H1 (cell line): ENCODE measurements around the gene ADGRV1. TPM values are rescaled to one million over a fixed set of nuclear protein-coding genes. Genes with fewer than 3 reads are reported as not detected.

Experiments
- CTCF ChIA-PET: fragments of 300-600 bp; sonication (Branson Sonifier 250); formaldehyde crosslinking; loops from one replicate; lab custom pipeline; 2021; ENCODE audit not compliant: partially characterized antibody; lab: Charles Lee
- POLR2A ChIA-PET: fragments of 300-600 bp; sonication (Branson Sonifier 250); formaldehyde crosslinking; loops from one replicate; lab custom pipeline; 2021; ENCODE audit warnings: inconsistent platforms; ENCODE audit not compliant: partially characterized antibody; lab: Charles Lee
- DNase-seq, 2 experiments: peaks; one replicate each; pipeline versions ENCODE4 v3.0.0 to v3.0.0-alpha.2; 2010 to 2022; ENCODE audit warnings: low spot score in 2 of 2, low read depth in 1 of 2, mixed read lengths in 1 of 2
- FAIRE-seq: peaks from 2 replicates; lab custom pipeline; 2011; peaks lifted over from hg19 to GRCh38; lab: Jason Lieb, UNC
- H2AFZ ChIP-seq: 2 replicates; pipeline ENCODE4 v1.8.1; 2012; ENCODE audit warnings: low read length, inconsistent platforms
- H2AK5ac ChIP-seq: 2 replicates; pipeline ENCODE4 v1.6.1; 2013; ENCODE audit warnings: low read depth, low read length
- H2BK120ac ChIP-seq: replicated peaks from 2 replicates; pipeline ENCODE3; 2013; ENCODE audit warnings: low read depth, low read length, inconsistent platforms
- H2BK12ac ChIP-seq: 2 replicates; pipeline ENCODE4 v1.6.1; 2013; ENCODE audit warnings: low read depth, low read length
- H2BK15ac ChIP-seq: 2 replicates; pipeline ENCODE4 v1.6.1; 2013; ENCODE audit warnings: low read length
- H2BK20ac ChIP-seq: 2 replicates; pipeline ENCODE4 v1.6.1; 2013; ENCODE audit warnings: low read length
- H2BK5ac ChIP-seq: 2 replicates; pipeline ENCODE4 v1.6.1; 2013; ENCODE audit warnings: low read depth, low read length
- H3K14ac ChIP-seq: 2 replicates; pipeline ENCODE4 v1.6.1; 2013; ENCODE audit warnings: inconsistent platforms; ENCODE audit not compliant: insufficient read length
- H3K18ac ChIP-seq: 2 replicates; pipeline ENCODE4 v1.6.1; 2013; ENCODE audit warnings: low read length; ENCODE audit errors: extremely low read depth
- H3K23ac ChIP-seq: 2 replicates; pipeline ENCODE4 v1.6.1; 2013; ENCODE audit warnings: inconsistent platforms; ENCODE audit not compliant: insufficient read length
- H3K23me2 ChIP-seq: 2 replicates; pipeline ENCODE4 v1.6.1; 2013; ENCODE audit warnings: low read depth, low read length
- H3K27ac ChIP-seq: 2 replicates; pipeline ENCODE4 v1.6.1; 2011; ENCODE audit warnings: low read depth, low read length, inconsistent platforms
- H3K27me3 ChIP-seq, 4 experiments: replicated peaks in 1 of 4; 1 replicate in 1 of 4; 2 replicates in 3 of 4; pipeline versions ENCODE4 v1.6.1 to v1.8.1; 2011 to 2013; ENCODE audit warnings: low read length in 3 of 4, mild to moderate bottlenecking in 3 of 4, inconsistent platforms in 2 of 4, mixed read lengths in 2 of 4, moderate library complexity in 1 of 4; ENCODE audit not compliant: control insufficient read depth in 3 of 4, insufficient read depth in 3 of 4; ENCODE audit errors: extremely low read depth in 1 of 4
- H3K36me3 ChIP-seq, 4 experiments: 2 replicates each; pipeline versions ENCODE4 v1.6.1 to v1.8.1; 2011 to 2013; ENCODE audit warnings: mild to moderate bottlenecking in 4 of 4, low read length in 3 of 4, moderate library complexity in 2 of 4, control low read depth in 1 of 4, inconsistent platforms in 1 of 4; ENCODE audit not compliant: insufficient read depth in 4 of 4, control insufficient read depth in 2 of 4
- H3K4ac ChIP-seq: replicated peaks from 2 replicates; pipeline ENCODE3; 2013; ENCODE audit warnings: low read length, low read depth, mixed read lengths, inconsistent platforms; ENCODE audit not compliant: insufficient read length
- H3K4me1 ChIP-seq, 4 experiments: replicated peaks in 1 of 4; 1 replicate in 1 of 4; 2 replicates in 3 of 4; pipeline versions ENCODE4 v1.6.1 to v1.8.1; 2011 to 2013; ENCODE audit warnings: low read length in 3 of 4, inconsistent platforms in 2 of 4, mixed read lengths in 1 of 4; ENCODE audit not compliant: insufficient read depth in 4 of 4, control insufficient read depth in 3 of 4
- H3K4me2 ChIP-seq, 2 experiments: 2 replicates each; pipeline versions ENCODE4 v1.6.1 to v1.8.1; 2011 to 2013; ENCODE audit warnings: low read depth in 2 of 2, low read length in 2 of 2, control low read depth in 1 of 2, inconsistent platforms in 1 of 2, mild to moderate bottlenecking in 1 of 2; ENCODE audit not compliant: insufficient read depth in 1 of 2
- H3K4me3 ChIP-seq, 4 experiments: fragments of 200-600, 300-600 bp in 1 of 4; sonication (generic), shearing (Covaris generic), sonication (Bioruptor Twin) in 1 of 4; 2 replicates each; pipeline versions ENCODE4 v1.5.1 to v1.8.1; 2011 to 2016; ENCODE audit warnings: low read length in 4 of 4, low read depth in 3 of 4, control low read depth in 2 of 4, inconsistent platforms in 2 of 4, mild to moderate bottlenecking in 2 of 4, mixed read lengths in 1 of 4, moderate library complexity in 1 of 4; ENCODE audit not compliant: insufficient read depth in 2 of 4; ENCODE audit errors: extremely low read depth in 1 of 4
- H3K56ac ChIP-seq: replicated peaks from 2 replicates; pipeline ENCODE3; 2013; ENCODE audit warnings: low read depth, mild to moderate bottlenecking, mixed read lengths, low read length, inconsistent platforms; ENCODE audit not compliant: insufficient read length
- H3K79me1 ChIP-seq: 2 replicates; pipeline ENCODE4 v1.6.1; 2013; ENCODE audit warnings: low read depth, low read length, control low read depth
- H3K79me2 ChIP-seq, 2 experiments: 2 replicates each; pipeline versions ENCODE4 v1.6.1 to v1.8.1; 2012 to 2013; ENCODE audit warnings: low read length in 2 of 2, mild to moderate bottlenecking in 2 of 2, inconsistent platforms in 1 of 2; ENCODE audit not compliant: insufficient read depth in 2 of 2, control insufficient read depth in 1 of 2
- H3K9ac ChIP-seq, 4 experiments: replicated peaks in 1 of 4; 1 replicate in 1 of 4; 2 replicates in 3 of 4; pipeline versions ENCODE4 v1.6.1 to v1.8.1; 2011 to 2013; ENCODE audit warnings: low read depth in 3 of 4, low read length in 3 of 4, control low read depth in 2 of 4, mild to moderate bottlenecking in 2 of 4, moderate library complexity in 2 of 4, inconsistent platforms in 1 of 4; ENCODE audit errors: extremely low read depth in 1 of 4
- H3K9me3 ChIP-seq, 2 experiments: 2 replicates each; pipeline versions ENCODE4 v1.6.1 to v1.8.1; 2012 to 2013; ENCODE audit warnings: mild to moderate bottlenecking in 2 of 2, moderate library complexity in 2 of 2, control low read depth in 1 of 2, inconsistent platforms in 1 of 2, low read depth in 1 of 2, low read length in 1 of 2, mixed read lengths in 1 of 2; ENCODE audit not compliant: insufficient read depth in 2 of 2
- H4K20me1 ChIP-seq, 2 experiments: replicated peaks in 1 of 2; 2 replicates each; pipeline versions ENCODE3 to v1.8.1; 2011 to 2013; ENCODE audit warnings: inconsistent platforms in 2 of 2, low read length in 2 of 2, mild to moderate bottlenecking in 1 of 2; ENCODE audit not compliant: insufficient read depth in 2 of 2, control insufficient read depth in 1 of 2
- H4K5ac ChIP-seq: 2 replicates; pipeline ENCODE4 v1.6.1; 2013; ENCODE audit warnings: low read length, low read depth, mixed read lengths, inconsistent platforms; ENCODE audit not compliant: insufficient read length
- H4K8ac ChIP-seq: 2 replicates; pipeline ENCODE4 v1.8.0; 2013; ENCODE audit warnings: mild to moderate bottlenecking, moderate library complexity, low read length, inconsistent platforms; ENCODE audit not compliant: insufficient read depth; ENCODE audit errors: extremely low read depth
- H4K91ac ChIP-seq: replicated peaks from 2 replicates; pipeline ENCODE3; 2013; ENCODE audit warnings: low read length, mixed read lengths, inconsistent platforms; ENCODE audit not compliant: insufficient read length
- ATF2 ChIP-seq: IDR thresholded peaks from 2 replicates; pipeline ENCODE4 v1.6.1; 2012; ENCODE audit warnings: low read length, inconsistent platforms
- BRCA1 ChIP-seq: IDR thresholded peaks from 2 replicates; pipeline ENCODE4 v1.6.1; 2012; ENCODE audit warnings: low read depth, low read length, improper control_type of control experiment
- HDAC2 ChIP-seq, 2 experiments: fragments of 300-600 bp in 1 of 2; sonication (generic) in 1 of 2; IDR thresholded peaks; 2 replicates each; pipeline ENCODE4 v1.6.1; 2011 to 2012; ENCODE audit warnings: low read depth in 2 of 2, low read length in 2 of 2, mild to moderate bottlenecking in 2 of 2, moderate library complexity in 2 of 2, borderline replicate concordance in 1 of 2, inconsistent platforms in 1 of 2
- SIX5 ChIP-seq: IDR thresholded peaks from 2 replicates; pipeline ENCODE4 v1.6.1; 2011; ENCODE audit warnings: mild to moderate bottlenecking, low read depth, low read length
- SP1 ChIP-seq: IDR thresholded peaks from 2 replicates; pipeline ENCODE4 v1.6.1; 2011; ENCODE audit warnings: low read depth, low read length
- TAF1 ChIP-seq: IDR thresholded peaks from 2 replicates; pipeline ENCODE4 v1.6.1; 2011; ENCODE audit warnings: mild to moderate bottlenecking, low read depth, low read length
- USF2 ChIP-seq: IDR thresholded peaks from 2 replicates; pipeline ENCODE4 v1.6.1; 2011; ENCODE audit warnings: low read length, improper control_type of control experiment
- WGBS, 2 experiments: shearing (Covaris generic) in 1 of 2; methylation state at CpG; one replicate each; pipeline versions ENCODE4 v1.1.6 to v1.1.7; 2013 to 2015; ENCODE audit warnings: low lambda C conversion rate in 2 of 2, mixed read lengths in 2 of 2, inconsistent platforms in 1 of 2, low coverage in 1 of 2, missing lambda C conversion rate in 1 of 2; ENCODE audit not compliant: insufficient replicate concordance in 2 of 2, insufficient coverage in 1 of 2, insufficient read length in 1 of 2; ENCODE audit errors: extremely low coverage in 1 of 2, missing lambda C conversion rate in 1 of 2; 5-methylcytosine and 5-hydroxymethylcytosine counted together
- polyA plus RNA-seq, 7 experiments: library from polyadenylated mRNA; depleted of rRNA in 3 of 7; stranded (reverse) in 5 of 7; unstranded in 2 of 7; fragments of >200 nt in 5 of 7; fragments of 200-250 nt in 2 of 7; gene quantifications; 1 replicate in 5 of 7; 2 replicates in 1 of 7; 4 replicates in 1 of 7; pipeline versions ENCODE4 v1.2.1 to v1.2.3, GENCODE V29; 2011 to 2013; ENCODE audit warnings: missing spikeins in 2 of 7, mixed read lengths in 2 of 7
- total RNA-seq: library from RNA; stranded (reverse); fragmentation: NEBNext Ultra II Directional; extraction: Animal tissue kit (Norgen Biotek cat#: 25700); gene quantifications from 2 replicates; pipeline ENCODE4 v1.2.1, GENCODE V29; 2021
- TF ChIP-seq, protein P1 (sequence below), 3 experiments: IDR thresholded peaks; 1 replicate in 2 of 3; 2 replicates in 1 of 3; pipeline versions ENCODE4 v1.5.1 to v1.6.1; 2011; ENCODE audit warnings: low read length in 3 of 3, mild to moderate bottlenecking in 3 of 3, inconsistent platforms in 2 of 3, low read depth in 1 of 3, moderate library complexity in 1 of 3; ENCODE audit not compliant: insufficient read depth in 1 of 3; ENCODE audit errors: control extremely low read depth in 1 of 3

Gene ADGRV1
- total and polyA plus RNA-seq, 2 of the 8 experiments (the other 6 are each of a cell fraction or from before 2014, with no cell fraction given), result 53.1 to 62.2 TPM

DNA sequence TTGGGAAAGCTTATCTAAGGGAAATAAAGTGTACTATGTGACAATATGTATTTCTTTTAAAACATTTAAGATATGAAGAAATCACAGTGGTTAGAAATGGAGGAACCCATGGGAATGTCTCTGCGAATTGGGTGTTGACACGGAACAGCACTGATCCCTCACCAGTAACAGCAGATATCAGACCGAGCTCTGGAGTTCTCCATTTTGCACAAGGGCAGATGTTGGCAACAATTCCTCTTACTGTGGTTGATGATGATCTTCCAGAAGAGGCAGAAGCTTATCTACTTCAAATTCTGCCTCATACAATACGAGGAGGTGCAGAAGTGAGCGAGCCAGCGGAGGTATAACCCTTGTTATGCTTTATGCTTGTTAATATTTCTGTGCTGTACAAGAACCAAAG is 69.9 kb downstream of the ADGRV1 start:
- CTCF ChIA-PET, result interaction anchor here (0.6 kb wide), 1 partner anchor 1453 kb away, joined by 4 read pairs; no protein-coding TSS in a partner anchor
- Histone ChIP-seq H3K18ac (no peak overlapping the region), H3K36me3 (peaks cover 4 to 61% (median 25%) of the 10 kb centered on the region in 4 experiments; a peak in 7 of 8 replicates), H3K27me3 (no peaks in the 10 kb centered on the region), H3K4me3 (no peak overlapping the region), H3K9ac (no peak overlapping the region), H4K8ac (no peak overlapping the region), H3K79me1 (no peaks in the 10 kb centered on the region), H3K23ac (no peak overlapping the region), H3K9me3 (no peaks in the 10 kb centered on the region), H3K14ac (no peak overlapping the region), H2AFZ (no peak overlapping the region), H4K20me1 (peaks cover 1 to 4% of the 10 kb centered on the region in 2 experiments), H3K27ac (no peak overlapping the region), H4K5ac (no peak overlapping the region), H2BK12ac (no peak overlapping the region), H2BK5ac (no peak overlapping the region), H4K91ac (no peak overlapping the region), H3K4ac (no peak overlapping the region), H2AK5ac (no peak overlapping the region), H2BK120ac (no peak overlapping the region), H2BK20ac (no peak overlapping the region), H3K79me2 (0 out of 4 replicates have a peak, but pooled peaks cover 0 to 3% of the 10 kb centered on the region in 2 experiments), H3K56ac (no peak overlapping the region), H2BK15ac (no peak overlapping the region), H3K4me1 (peaks cover 0 to 4% (median 0%) of the 10 kb centered on the region in 4 experiments; a peak in 2 of 7 replicates), H3K4me2 (no peak overlapping the region), H3K23me2 (no peaks in the 10 kb centered on the region)
- 95% methylated on average over 6 of the region's 6 CpGs; no CpG with 5 or more reads in 1 of the 2 experiments for WGBS, 2 experiments
- no peak for FAIRE-seq
- DNase-seq, result no peak
- POLR2A ChIA-PET, result no interaction called here
- TF ChIP-seq, protein P1, sequence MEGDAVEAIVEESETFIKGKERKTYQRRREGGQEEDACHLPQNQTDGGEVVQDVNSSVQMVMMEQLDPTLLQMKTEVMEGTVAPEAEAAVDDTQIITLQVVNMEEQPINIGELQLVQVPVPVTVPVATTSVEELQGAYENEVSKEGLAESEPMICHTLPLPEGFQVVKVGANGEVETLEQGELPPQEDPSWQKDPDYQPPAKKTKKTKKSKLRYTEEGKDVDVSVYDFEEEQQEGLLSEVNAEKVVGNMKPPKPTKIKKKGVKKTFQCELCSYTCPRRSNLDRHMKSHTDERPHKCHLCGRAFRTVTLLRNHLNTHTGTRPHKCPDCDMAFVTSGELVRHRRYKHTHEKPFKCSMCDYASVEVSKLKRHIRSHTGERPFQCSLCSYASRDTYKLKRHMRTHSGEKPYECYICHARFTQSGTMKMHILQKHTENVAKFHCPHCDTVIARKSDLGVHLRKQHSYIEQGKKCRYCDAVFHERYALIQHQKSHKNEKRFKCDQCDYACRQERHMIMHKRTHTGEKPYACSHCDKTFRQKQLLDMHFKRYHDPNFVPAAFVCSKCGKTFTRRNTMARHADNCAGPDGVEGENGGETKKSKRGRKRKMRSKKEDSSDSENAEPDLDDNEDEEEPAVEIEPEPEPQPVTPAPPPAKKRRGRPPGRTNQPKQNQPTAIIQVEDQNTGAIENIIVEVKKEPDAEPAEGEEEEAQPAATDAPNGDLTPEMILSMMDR (IDR thresholded peaks at IDR 0.05; ENCODE audit: control extremely low read depth in 1 of 3, insufficient read depth in 1 of 3, low read depth in 1 of 3, low read length in 3 of 3), result no peak
- TF ChIP-seq BRCA1 (no peak), SIX5 (no peak), ATF2 (no peak), SP1 (no peak), HDAC2 (IDR thresholded peaks at IDR 0.05; ENCODE audit: borderline replicate concordance in 1 of 2, low read depth in 2 of 2, low read length in 2 of 2) (no peak), TAF1 (no peak), USF2 (no peak)
